Measurements from ENCODE around the gene GALNT18. TPM values are rescaled to one million over a fixed set of nuclear protein-coding genes. Genes with fewer than 3 reads are reported as not detected.

GALNT18 gene
- total and polyA plus RNA-seq, 2 donors, result 7.9 to 16.1 TPM

GRCh38 chr11:11662578-11662977 lies 40.8 kb upstream of the GALNT18 start:
- no peak overlapping the region for H3K4me3 ChIP-seq (ENCODE audit: low read length in 2 of 2)
- H3K9me3 ChIP-seq (ENCODE audit: control insufficient read depth in 2 of 2, insufficient read depth in 1 of 2, low read length in 1 of 2), result no peaks in the 10 kb centered on the region
- DNase-seq (ENCODE audit: low read depth in 6 of 9, low spot score in 9 of 9), result no peak
- H3K4me1 ChIP-seq (ENCODE audit: control insufficient read depth in 2 of 2, insufficient read depth in 2 of 2, low read length in 2 of 2), result no peaks in the 10 kb centered on the region
- 90% methylated on average over 2 of the region's 2 CpGs for WGBS
- no peak overlapping the region for H3K27ac ChIP-seq (ENCODE audit: low read depth in 1 of 2, low read length in 1 of 2)
- no peaks in the 10 kb centered on the region for H3K36me3 ChIP-seq (ENCODE audit: control insufficient read depth in 2 of 2, insufficient read depth in 2 of 2, low read length in 1 of 2)
- no peaks in the 10 kb centered on the region for H3K27me3 ChIP-seq (ENCODE audit: control insufficient read depth in 2 of 2, insufficient read depth in 1 of 2, low read length in 1 of 2)

GRCh38 chr11:11661326-11662040 lies 39.7 kb upstream of the GALNT18 start:
- WGBS, result 96% methylated on average over 9 of the region's 9 CpGs
- H3K4me1 ChIP-seq (ENCODE audit: control insufficient read depth in 2 of 2, insufficient read depth in 2 of 2, low read length in 2 of 2), result no peaks in the 10 kb centered on the region
- DNase-seq (ENCODE audit: low read depth in 6 of 9, low spot score in 9 of 9), result no peak
- H3K36me3 ChIP-seq (ENCODE audit: control insufficient read depth in 2 of 2, insufficient read depth in 2 of 2, low read length in 1 of 2), result no peaks in the 10 kb centered on the region
- H3K27ac ChIP-seq (ENCODE audit: low read depth in 1 of 2, low read length in 1 of 2), result no peak overlapping the region
- H3K9me3 ChIP-seq (ENCODE audit: control insufficient read depth in 2 of 2, insufficient read depth in 1 of 2, low read length in 1 of 2), result no peaks in the 10 kb centered on the region
- H3K27me3 ChIP-seq (ENCODE audit: control insufficient read depth in 2 of 2, insufficient read depth in 1 of 2, low read length in 1 of 2), result no peaks in the 10 kb centered on the region
- no peak overlapping the region for H3K4me3 ChIP-seq (ENCODE audit: low read length in 2 of 2)

GRCh38 chr11:11660363-11660740 lies 38.5 kb upstream of the GALNT18 start:
- Histone ChIP-seq H3K4me3 (ENCODE audit: low read length in 2 of 2) (no peak overlapping the region), H3K4me1 (ENCODE audit: control insufficient read depth in 2 of 2, insufficient read depth in 2 of 2, low read length in 2 of 2) (no peaks in the 10 kb centered on the region), H3K27me3 (ENCODE audit: control insufficient read depth in 2 of 2, insufficient read depth in 1 of 2, low read length in 1 of 2) (no peaks in the 10 kb centered on the region), H3K36me3 (ENCODE audit: control insufficient read depth in 2 of 2, insufficient read depth in 2 of 2, low read length in 1 of 2) (no peaks in the 10 kb centered on the region), H3K27ac (ENCODE audit: low read depth in 1 of 2, low read length in 1 of 2) (no peak overlapping the region), H3K9me3 (ENCODE audit: control insufficient read depth in 2 of 2, insufficient read depth in 1 of 2, low read length in 1 of 2) (no peaks in the 10 kb centered on the region)
- DNase-seq (ENCODE audit: low read depth in 6 of 9, low spot score in 9 of 9), result no peak
- 92% methylated on average over 3 of the region's 3 CpGs for WGBS

- DNase-seq (ENCODE audit: low read depth in 6 of 9, low spot score in 9 of 9), result no peak
- Histone ChIP-seq H3K4me3 (ENCODE audit: low read length in 2 of 2) (no peak overlapping the region), H3K36me3 (ENCODE audit: control insufficient read depth in 2 of 2, insufficient read depth in 2 of 2, low read length in 1 of 2) (no peaks in the 10 kb centered on the region), H3K9me3 (ENCODE audit: control insufficient read depth in 2 of 2, insufficient read depth in 1 of 2, low read length in 1 of 2) (no peaks in the 10 kb centered on the region), H3K27me3 (ENCODE audit: control insufficient read depth in 2 of 2, insufficient read depth in 1 of 2, low read length in 1 of 2) (no peaks in the 10 kb centered on the region), H3K27ac (ENCODE audit: low read depth in 1 of 2, low read length in 1 of 2) (no peak overlapping the region), H3K4me1 (ENCODE audit: control insufficient read depth in 2 of 2, insufficient read depth in 2 of 2, low read length in 2 of 2) (no peaks in the 10 kb centered on the region)
- WGBS, result 95% methylated on average over 3 of the region's 3 CpGs
Observed at GRCh38 chr11:11659567-11660362, 38.0 kb upstream of the GALNT18 start.

GRCh38 chr11:11657218-11657955 lies 35.6 kb upstream of the GALNT18 start:
- Histone ChIP-seq H3K9me3 (ENCODE audit: control insufficient read depth in 2 of 2, insufficient read depth in 1 of 2, low read length in 1 of 2) (no peaks in the 10 kb centered on the region), H3K4me3 (ENCODE audit: low read length in 2 of 2) (no peak overlapping the region), H3K27ac (ENCODE audit: low read depth in 1 of 2, low read length in 1 of 2) (no peak overlapping the region), H3K27me3 (ENCODE audit: control insufficient read depth in 2 of 2, insufficient read depth in 1 of 2, low read length in 1 of 2) (no peaks in the 10 kb centered on the region), H3K36me3 (ENCODE audit: control insufficient read depth in 2 of 2, insufficient read depth in 2 of 2, low read length in 1 of 2) (no peaks in the 10 kb centered on the region), H3K4me1 (ENCODE audit: control insufficient read depth in 2 of 2, insufficient read depth in 2 of 2, low read length in 2 of 2) (no peaks in the 10 kb centered on the region)
- 20% methylated on average over 6 of the region's 6 CpGs for WGBS
- no peak for DNase-seq (ENCODE audit: low read depth in 6 of 9, low spot score in 9 of 9)

- no peak overlapping the region for H3K4me3 ChIP-seq (ENCODE audit: low read length in 2 of 2)
- no peaks in the 10 kb centered on the region for H3K9me3 ChIP-seq (ENCODE audit: control insufficient read depth in 2 of 2, insufficient read depth in 1 of 2, low read length in 1 of 2)
- no peaks in the 10 kb centered on the region for H3K36me3 ChIP-seq (ENCODE audit: control insufficient read depth in 2 of 2, insufficient read depth in 2 of 2, low read length in 1 of 2)
- no peak for DNase-seq (ENCODE audit: low read depth in 6 of 9, low spot score in 9 of 9)
- WGBS, result 89% methylated on average over 1 of the region's 1 CpG
- peaks cover 0 to 2% of the 10 kb centered on the region in 2 donors for H3K27me3 ChIP-seq (ENCODE audit: control insufficient read depth in 2 of 2, insufficient read depth in 1 of 2, low read length in 1 of 2)
- H3K27ac ChIP-seq (ENCODE audit: low read depth in 1 of 2, low read length in 1 of 2), result no peak overlapping the region
- no peaks in the 10 kb centered on the region for H3K4me1 ChIP-seq (ENCODE audit: control insufficient read depth in 2 of 2, insufficient read depth in 2 of 2, low read length in 2 of 2)
Observed at GRCh38 chr11:11641581-11641980, 19.8 kb upstream of the GALNT18 start.

GRCh38 chr11:11640996-11641395 lies 19.2 kb upstream of the GALNT18 start:
- Histone ChIP-seq H3K27ac (ENCODE audit: low read depth in 1 of 2, low read length in 1 of 2) (no peak overlapping the region), H3K36me3 (ENCODE audit: control insufficient read depth in 2 of 2, insufficient read depth in 2 of 2, low read length in 1 of 2) (no peaks in the 10 kb centered on the region), H3K27me3 (ENCODE audit: control insufficient read depth in 2 of 2, insufficient read depth in 1 of 2, low read length in 1 of 2) (peaks cover 0 to 2% of the 10 kb centered on the region in 2 donors), H3K4me3 (ENCODE audit: low read length in 2 of 2) (no peak overlapping the region), H3K9me3 (ENCODE audit: control insufficient read depth in 2 of 2, insufficient read depth in 1 of 2, low read length in 1 of 2) (no peaks in the 10 kb centered on the region), H3K4me1 (ENCODE audit: control insufficient read depth in 2 of 2, insufficient read depth in 2 of 2, low read length in 2 of 2) (no peaks in the 10 kb centered on the region)
- 95% methylated on average over 5 of the region's 5 CpGs for WGBS
- no peak for DNase-seq (ENCODE audit: low read depth in 6 of 9, low spot score in 9 of 9)

GRCh38 chr11:11640152-11640551 lies 18.3 kb upstream of the GALNT18 start:
- H3K27ac ChIP-seq (ENCODE audit: low read depth in 1 of 2, low read length in 1 of 2), result no peak overlapping the region
- H3K4me3 ChIP-seq (ENCODE audit: low read length in 2 of 2), result no peak overlapping the region
- peaks cover 0 to 2% of the 10 kb centered on the region in 2 donors for H3K27me3 ChIP-seq (ENCODE audit: control insufficient read depth in 2 of 2, insufficient read depth in 1 of 2, low read length in 1 of 2)
- H3K9me3 ChIP-seq (ENCODE audit: control insufficient read depth in 2 of 2, insufficient read depth in 1 of 2, low read length in 1 of 2), result no peaks in the 10 kb centered on the region
- no peak for DNase-seq (ENCODE audit: low read depth in 6 of 9, low spot score in 9 of 9)
- H3K36me3 ChIP-seq (ENCODE audit: control insufficient read depth in 2 of 2, insufficient read depth in 2 of 2, low read length in 1 of 2), result no peaks in the 10 kb centered on the region
- 100% methylated on average over 1 of the region's 1 CpG for WGBS
- no peaks in the 10 kb centered on the region for H3K4me1 ChIP-seq (ENCODE audit: control insufficient read depth in 2 of 2, insufficient read depth in 2 of 2, low read length in 2 of 2)

- peaks cover 0 to 10% of the 10 kb centered on the region in 2 donors for H3K27me3 ChIP-seq (ENCODE audit: control insufficient read depth in 2 of 2, insufficient read depth in 1 of 2, low read length in 1 of 2)
- no peak overlapping the region for H3K4me3 ChIP-seq (ENCODE audit: low read length in 2 of 2)
- no peak overlapping the region for H3K27ac ChIP-seq (ENCODE audit: low read depth in 1 of 2, low read length in 1 of 2)
- no peaks in the 10 kb centered on the region for H3K4me1 ChIP-seq (ENCODE audit: control insufficient read depth in 2 of 2, insufficient read depth in 2 of 2, low read length in 2 of 2)
- 74% methylated on average over 3 of the region's 3 CpGs for WGBS
- peaks cover 0 to 5% of the 10 kb centered on the region in 2 donors for H3K9me3 ChIP-seq (ENCODE audit: control insufficient read depth in 2 of 2, insufficient read depth in 1 of 2, low read length in 1 of 2)
- no peak for DNase-seq (ENCODE audit: low read depth in 6 of 9, low spot score in 9 of 9)
- H3K36me3 ChIP-seq (ENCODE audit: control insufficient read depth in 2 of 2, insufficient read depth in 2 of 2, low read length in 1 of 2), result no peaks in the 10 kb centered on the region
Observed at GRCh38 chr11:11636671-11637070, 14.9 kb upstream of the GALNT18 start.
